ENCODE results near the gene TIMM44. TPM values are rescaled to one million over a fixed set of nuclear protein-coding genes. Genes with fewer than 3 reads are reported as not detected.

TIMM44 gene
- total RNA-seq, 1 donor from 2014 or later = 75.4 TPM

DNA sequence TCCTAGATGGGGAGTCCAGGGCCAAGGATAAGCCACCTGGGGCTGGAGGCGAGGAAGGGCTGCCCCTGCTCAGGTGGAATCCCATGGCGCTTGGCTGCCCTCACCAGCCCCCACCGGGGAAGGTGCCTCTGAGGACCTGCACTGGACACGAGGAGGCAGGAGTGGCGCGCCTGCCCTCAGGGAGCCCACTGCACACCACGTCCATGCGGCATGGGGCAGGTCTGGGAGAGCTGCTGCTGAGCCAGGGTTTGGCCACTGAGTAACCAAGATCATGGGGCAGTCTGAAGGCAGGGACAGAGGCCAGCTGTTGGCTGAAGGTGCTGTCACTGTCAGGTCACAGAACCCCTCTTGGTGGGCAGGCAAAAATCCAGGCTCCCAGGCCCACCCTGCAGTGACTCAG lies 36.1 kb upstream of the TIMM44 start:
- Mint-ChIP-seq H3K36me3 (ENCODE audit: low read depth) (peaks cover 11% of the 10 kb centered on the region), H3K4me1 (ENCODE audit: low read depth) (no peaks in the 10 kb centered on the region), H3K4me3 (ENCODE audit: unreplicated experiment) (no peak overlapping the region), H3K27ac (ENCODE audit: unreplicated experiment) (no peak overlapping the region), H3K27me3 (ENCODE audit: low read depth) (no peaks in the 10 kb centered on the region), H3K9me3 (ENCODE audit: low read depth) (no peaks in the 10 kb centered on the region)
- no peak for DNase-seq (ENCODE audit: low spot score)
- TF ChIP-seq CTCF (IDR thresholded peaks at IDR 0.05) = no peak

DNA sequence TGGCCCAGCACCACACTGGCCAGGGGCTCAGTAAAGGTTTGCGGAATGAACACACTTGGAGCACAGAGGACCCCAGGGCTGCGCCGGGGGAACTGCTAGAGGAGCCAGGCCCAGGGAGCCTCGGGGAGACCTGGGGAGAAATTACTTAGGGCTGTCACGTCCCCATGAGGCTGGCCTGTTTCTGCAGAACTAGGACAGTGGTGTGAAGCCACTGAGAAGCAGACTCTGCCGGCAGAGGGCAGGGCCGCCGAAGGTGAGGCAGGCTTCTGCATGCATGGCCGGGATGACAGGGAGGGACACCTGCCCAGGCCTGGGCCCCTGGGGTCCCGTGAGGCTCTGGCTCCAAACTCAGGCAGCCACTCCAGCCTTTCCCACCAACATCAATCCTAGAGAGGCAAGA lies 35.5 kb upstream of the TIMM44 start:
- H3K4me1 Mint-ChIP-seq (ENCODE audit: low read depth) = no peaks in the 10 kb centered on the region
- H3K9me3 Mint-ChIP-seq (ENCODE audit: low read depth) = no peaks in the 10 kb centered on the region
- no peak overlapping the region for H3K27ac Mint-ChIP-seq (ENCODE audit: unreplicated experiment)
- no peak for DNase-seq (ENCODE audit: low spot score)
- no peaks in the 10 kb centered on the region for H3K27me3 Mint-ChIP-seq (ENCODE audit: low read depth)
- no peak for TF ChIP-seq CTCF (IDR thresholded peaks at IDR 0.05)
- H3K36me3 Mint-ChIP-seq (ENCODE audit: low read depth) = peaks cover 11% of the 10 kb centered on the region
- H3K4me3 Mint-ChIP-seq (ENCODE audit: unreplicated experiment) = no peak overlapping the region

DNA sequence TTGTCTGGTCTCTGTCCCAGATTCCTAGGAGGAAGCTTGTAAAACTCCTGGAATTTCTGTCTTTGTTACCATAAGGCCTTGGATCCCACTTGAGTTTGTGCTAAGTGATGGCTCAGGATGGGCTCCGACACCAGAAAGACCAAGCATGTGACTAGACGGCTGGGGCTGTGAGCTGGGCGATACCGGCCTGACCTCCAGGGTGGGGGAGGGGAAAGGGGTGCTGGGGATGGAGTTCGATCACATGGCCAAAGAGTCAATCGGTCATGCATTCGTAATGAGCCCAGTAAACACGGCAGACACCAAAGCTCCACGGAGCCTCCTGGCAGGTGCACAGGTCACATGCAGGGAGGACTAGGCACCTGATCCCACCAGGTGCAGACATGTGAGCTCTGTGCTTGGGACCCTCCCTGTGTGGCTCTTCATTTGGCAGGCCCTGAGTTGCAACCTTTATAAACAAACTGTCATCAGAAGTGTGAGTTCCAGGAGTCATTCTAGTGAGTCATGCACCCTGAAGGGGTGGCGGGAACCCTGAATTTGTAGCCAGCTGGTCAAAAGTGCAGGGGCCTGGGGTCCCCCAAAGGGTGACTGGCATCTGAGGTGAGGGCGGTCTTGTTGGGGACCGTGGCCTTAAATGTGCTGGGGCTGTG lies 34.8 kb upstream of the TIMM44 start:
- H3K36me3 Mint-ChIP-seq (ENCODE audit: low read depth) = peaks cover 15% of the 10 kb centered on the region
- no peak for DNase-seq (ENCODE audit: low spot score)
- no peaks in the 10 kb centered on the region for H3K9me3 Mint-ChIP-seq (ENCODE audit: low read depth)
- no peaks in the 10 kb centered on the region for H3K27me3 Mint-ChIP-seq (ENCODE audit: low read depth)
- no peaks in the 10 kb centered on the region for H3K4me1 Mint-ChIP-seq (ENCODE audit: low read depth)
- TF ChIP-seq CTCF (IDR thresholded peaks at IDR 0.05) = no peak
- H3K27ac Mint-ChIP-seq (ENCODE audit: unreplicated experiment) = no peak overlapping the region
- H3K4me3 Mint-ChIP-seq (ENCODE audit: unreplicated experiment) = no peak overlapping the region

- H3K36me3 Mint-ChIP-seq (ENCODE audit: low read depth) = peaks cover 15% of the 10 kb centered on the region
- H3K4me1 Mint-ChIP-seq (ENCODE audit: low read depth) = no peaks in the 10 kb centered on the region
- no peak for TF ChIP-seq CTCF (IDR thresholded peaks at IDR 0.05)
- H3K27me3 Mint-ChIP-seq (ENCODE audit: low read depth) = no peaks in the 10 kb centered on the region
- H3K4me3 Mint-ChIP-seq (ENCODE audit: unreplicated experiment) = no peak overlapping the region
- H3K9me3 Mint-ChIP-seq (ENCODE audit: low read depth) = no peaks in the 10 kb centered on the region
- DNase-seq (ENCODE audit: low spot score) = no peak
- H3K27ac Mint-ChIP-seq (ENCODE audit: unreplicated experiment) = no peak overlapping the region
These were observed 34.2 kb upstream of the TIMM44 start for GRCh38 chr19:7977723-7978040.

DNA sequence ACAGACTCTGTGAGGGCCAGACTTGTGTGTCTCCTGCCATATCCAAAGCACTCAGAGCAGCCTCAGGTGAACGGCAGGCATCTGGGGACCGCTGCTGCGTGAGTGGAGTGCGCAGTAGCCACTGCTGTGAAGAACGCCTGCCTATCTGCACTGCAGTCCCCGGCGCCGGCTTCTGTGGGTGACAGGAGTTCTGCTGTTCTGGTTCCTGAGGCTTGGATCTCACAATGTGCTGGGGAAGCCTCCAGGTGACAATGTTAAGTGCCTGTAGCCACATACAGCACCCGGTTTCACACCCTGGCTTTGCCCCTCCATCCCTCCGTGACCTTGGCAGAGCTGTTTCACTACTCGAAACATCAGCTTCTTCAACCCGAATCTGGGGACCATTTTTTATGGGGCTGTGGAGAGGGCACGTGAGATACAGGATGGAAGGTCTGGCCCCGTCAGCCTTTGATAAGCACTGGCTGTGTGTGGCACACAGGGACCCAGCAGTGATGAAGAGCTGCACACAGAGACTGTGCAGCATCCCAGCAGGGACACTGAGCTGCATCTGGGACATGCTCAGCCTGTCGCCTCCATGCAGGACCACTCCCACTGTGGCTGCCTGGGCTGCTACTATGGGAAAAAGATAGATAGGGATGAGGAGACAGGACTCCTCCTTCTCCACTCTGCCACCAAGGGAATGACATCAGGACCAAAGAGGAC lies 33.7 kb upstream of the TIMM44 start:
- TF ChIP-seq CTCF (IDR thresholded peaks at IDR 0.05) = no peak
- DNase-seq (ENCODE audit: low spot score) = no peak
- Mint-ChIP-seq H3K27ac (ENCODE audit: unreplicated experiment) (no peak overlapping the region), H3K36me3 (ENCODE audit: low read depth) (peaks cover 15% of the 10 kb centered on the region), H3K4me3 (ENCODE audit: unreplicated experiment) (no peak overlapping the region), H3K27me3 (ENCODE audit: low read depth) (no peaks in the 10 kb centered on the region), H3K9me3 (ENCODE audit: low read depth) (no peaks in the 10 kb centered on the region), H3K4me1 (ENCODE audit: low read depth) (no peaks in the 10 kb centered on the region)
